ENCODE measurements around the gene STK35.

GRCh38 chr20:2163757-2164156 lies 62.1 kb downstream of the STK35 start:
- TF ChIP-seq, protein P1, sequence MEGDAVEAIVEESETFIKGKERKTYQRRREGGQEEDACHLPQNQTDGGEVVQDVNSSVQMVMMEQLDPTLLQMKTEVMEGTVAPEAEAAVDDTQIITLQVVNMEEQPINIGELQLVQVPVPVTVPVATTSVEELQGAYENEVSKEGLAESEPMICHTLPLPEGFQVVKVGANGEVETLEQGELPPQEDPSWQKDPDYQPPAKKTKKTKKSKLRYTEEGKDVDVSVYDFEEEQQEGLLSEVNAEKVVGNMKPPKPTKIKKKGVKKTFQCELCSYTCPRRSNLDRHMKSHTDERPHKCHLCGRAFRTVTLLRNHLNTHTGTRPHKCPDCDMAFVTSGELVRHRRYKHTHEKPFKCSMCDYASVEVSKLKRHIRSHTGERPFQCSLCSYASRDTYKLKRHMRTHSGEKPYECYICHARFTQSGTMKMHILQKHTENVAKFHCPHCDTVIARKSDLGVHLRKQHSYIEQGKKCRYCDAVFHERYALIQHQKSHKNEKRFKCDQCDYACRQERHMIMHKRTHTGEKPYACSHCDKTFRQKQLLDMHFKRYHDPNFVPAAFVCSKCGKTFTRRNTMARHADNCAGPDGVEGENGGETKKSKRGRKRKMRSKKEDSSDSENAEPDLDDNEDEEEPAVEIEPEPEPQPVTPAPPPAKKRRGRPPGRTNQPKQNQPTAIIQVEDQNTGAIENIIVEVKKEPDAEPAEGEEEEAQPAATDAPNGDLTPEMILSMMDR (IDR thresholded peaks at IDR 0.05; ENCODE audit: poor library complexity, severe bottlenecking) = no peak
- TF ChIP-seq EP300 (conservative IDR thresholded peaks at IDR 0.05; ENCODE audit: poor library complexity, severe bottlenecking) (no peak), POLR2AphosphoS5 (IDR thresholded peaks at IDR 0.05) (no peak), EZH2 (IDR thresholded peaks at IDR 0.05; ENCODE audit: borderline replicate concordance, insufficient read depth, low read length, poor library complexity, severe bottlenecking) (no peak), SMC3 (conservative IDR thresholded peaks at IDR 0.05; ENCODE audit: poor library complexity) (no peak), RAD21 (conservative IDR thresholded peaks at IDR 0.05) (no peak)
- TF ChIP-seq, protein P2, sequence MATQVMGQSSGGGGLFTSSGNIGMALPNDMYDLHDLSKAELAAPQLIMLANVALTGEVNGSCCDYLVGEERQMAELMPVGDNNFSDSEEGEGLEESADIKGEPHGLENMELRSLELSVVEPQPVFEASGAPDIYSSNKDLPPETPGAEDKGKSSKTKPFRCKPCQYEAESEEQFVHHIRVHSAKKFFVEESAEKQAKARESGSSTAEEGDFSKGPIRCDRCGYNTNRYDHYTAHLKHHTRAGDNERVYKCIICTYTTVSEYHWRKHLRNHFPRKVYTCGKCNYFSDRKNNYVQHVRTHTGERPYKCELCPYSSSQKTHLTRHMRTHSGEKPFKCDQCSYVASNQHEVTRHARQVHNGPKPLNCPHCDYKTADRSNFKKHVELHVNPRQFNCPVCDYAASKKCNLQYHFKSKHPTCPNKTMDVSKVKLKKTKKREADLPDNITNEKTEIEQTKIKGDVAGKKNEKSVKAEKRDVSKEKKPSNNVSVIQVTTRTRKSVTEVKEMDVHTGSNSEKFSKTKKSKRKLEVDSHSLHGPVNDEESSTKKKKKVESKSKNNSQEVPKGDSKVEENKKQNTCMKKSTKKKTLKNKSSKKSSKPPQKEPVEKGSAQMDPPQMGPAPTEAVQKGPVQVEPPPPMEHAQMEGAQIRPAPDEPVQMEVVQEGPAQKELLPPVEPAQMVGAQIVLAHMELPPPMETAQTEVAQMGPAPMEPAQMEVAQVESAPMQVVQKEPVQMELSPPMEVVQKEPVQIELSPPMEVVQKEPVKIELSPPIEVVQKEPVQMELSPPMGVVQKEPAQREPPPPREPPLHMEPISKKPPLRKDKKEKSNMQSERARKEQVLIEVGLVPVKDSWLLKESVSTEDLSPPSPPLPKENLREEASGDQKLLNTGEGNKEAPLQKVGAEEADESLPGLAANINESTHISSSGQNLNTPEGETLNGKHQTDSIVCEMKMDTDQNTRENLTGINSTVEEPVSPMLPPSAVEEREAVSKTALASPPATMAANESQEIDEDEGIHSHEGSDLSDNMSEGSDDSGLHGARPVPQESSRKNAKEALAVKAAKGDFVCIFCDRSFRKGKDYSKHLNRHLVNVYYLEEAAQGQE (IDR thresholded peaks at IDR 0.05; ENCODE audit: borderline replicate concordance) = no peak

Measured in neural cell (in vitro differentiated cells).